ENCODE measurements around the gene MALAT1.

DNA sequence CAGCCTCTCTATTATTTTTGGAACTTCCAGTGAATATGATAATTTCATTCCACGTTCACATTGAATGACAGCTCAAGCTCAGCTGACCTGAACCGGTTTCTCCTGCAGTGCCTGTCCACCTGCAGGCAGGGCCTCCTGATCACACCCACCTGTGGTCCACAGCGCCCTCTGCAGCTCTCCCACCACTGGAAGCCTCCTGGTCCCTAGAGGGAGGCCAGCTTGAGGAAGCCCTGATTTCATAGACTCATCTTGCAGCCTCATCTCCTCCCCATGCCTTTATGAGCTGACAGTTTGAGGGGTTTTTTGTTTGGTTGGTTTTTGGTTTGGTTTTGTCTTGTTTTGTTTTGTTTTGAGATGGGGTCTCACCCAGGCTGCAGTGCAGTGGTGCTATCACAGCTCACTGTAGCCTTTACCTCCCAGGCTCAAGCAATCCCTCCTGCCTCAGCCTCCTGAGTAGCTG lies 29.9 kb upstream of the MALAT1 start:
- TF ChIP-seq EP300 (IDR thresholded peaks at IDR 0.05; ENCODE audit: borderline replicate concordance) (peak; percentile 47; the same call in 1 of the 2 replicates), RAD21 (IDR thresholded peaks at IDR 0.05; ENCODE audit: low read depth) (peak; percentile 94), TEAD4 (IDR thresholded peaks at IDR 0.05) (no peak), YY1 (IDR thresholded peaks at IDR 0.05; ENCODE audit: low read depth) (no peak), CEBPB (IDR thresholded peaks at IDR 0.05) (no peak; the same call in 1 of the 2 replicates), FOXM1 (IDR thresholded peaks at IDR 0.05; ENCODE audit: borderline replicate concordance, low read depth) (no peak), TAF1 (IDR thresholded peaks at IDR 0.05; ENCODE audit: low read depth) (no peak), TCF12 (IDR thresholded peaks at IDR 0.05; ENCODE audit: low read depth) (peak; percentile 69; the same call in 1 of the 2 replicates), CREB1 (IDR thresholded peaks at IDR 0.05; ENCODE audit: low read depth) (no peak), MAX (IDR thresholded peaks at IDR 0.05) (peak; percentile 61)
- TF ChIP-seq, protein P1, sequence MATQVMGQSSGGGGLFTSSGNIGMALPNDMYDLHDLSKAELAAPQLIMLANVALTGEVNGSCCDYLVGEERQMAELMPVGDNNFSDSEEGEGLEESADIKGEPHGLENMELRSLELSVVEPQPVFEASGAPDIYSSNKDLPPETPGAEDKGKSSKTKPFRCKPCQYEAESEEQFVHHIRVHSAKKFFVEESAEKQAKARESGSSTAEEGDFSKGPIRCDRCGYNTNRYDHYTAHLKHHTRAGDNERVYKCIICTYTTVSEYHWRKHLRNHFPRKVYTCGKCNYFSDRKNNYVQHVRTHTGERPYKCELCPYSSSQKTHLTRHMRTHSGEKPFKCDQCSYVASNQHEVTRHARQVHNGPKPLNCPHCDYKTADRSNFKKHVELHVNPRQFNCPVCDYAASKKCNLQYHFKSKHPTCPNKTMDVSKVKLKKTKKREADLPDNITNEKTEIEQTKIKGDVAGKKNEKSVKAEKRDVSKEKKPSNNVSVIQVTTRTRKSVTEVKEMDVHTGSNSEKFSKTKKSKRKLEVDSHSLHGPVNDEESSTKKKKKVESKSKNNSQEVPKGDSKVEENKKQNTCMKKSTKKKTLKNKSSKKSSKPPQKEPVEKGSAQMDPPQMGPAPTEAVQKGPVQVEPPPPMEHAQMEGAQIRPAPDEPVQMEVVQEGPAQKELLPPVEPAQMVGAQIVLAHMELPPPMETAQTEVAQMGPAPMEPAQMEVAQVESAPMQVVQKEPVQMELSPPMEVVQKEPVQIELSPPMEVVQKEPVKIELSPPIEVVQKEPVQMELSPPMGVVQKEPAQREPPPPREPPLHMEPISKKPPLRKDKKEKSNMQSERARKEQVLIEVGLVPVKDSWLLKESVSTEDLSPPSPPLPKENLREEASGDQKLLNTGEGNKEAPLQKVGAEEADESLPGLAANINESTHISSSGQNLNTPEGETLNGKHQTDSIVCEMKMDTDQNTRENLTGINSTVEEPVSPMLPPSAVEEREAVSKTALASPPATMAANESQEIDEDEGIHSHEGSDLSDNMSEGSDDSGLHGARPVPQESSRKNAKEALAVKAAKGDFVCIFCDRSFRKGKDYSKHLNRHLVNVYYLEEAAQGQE (IDR thresholded peaks at IDR 0.05; ENCODE audit: low read depth): no peak
